GM12875 (cell line): Measurements from ENCODE around the gene TAF1B.

Experiments
- H3K4me3 ChIP-seq: one replicate; pipeline ENCODE4 v1.5.1; 2011; ENCODE audit warnings: low read depth, low read length, control low read depth
- CTCF ChIP-seq: IDR thresholded peaks from 2 replicates; pipeline ENCODE4 v1.5.1; 2011; ENCODE audit warnings: low read depth, mild to moderate bottlenecking, control low read depth, inconsistent platforms, low read length, moderate library complexity, borderline replicate concordance; ENCODE audit not compliant: insufficient read depth

Gene TAF1B

GRCh38 chr2:9809064-9809356, 34.3 kb upstream of the TAF1B start:
- H3K4me3 ChIP-seq: no peak overlapping the region
- no peak for TF ChIP-seq CTCF

- no peak for TF ChIP-seq CTCF
- no peak overlapping the region for H3K4me3 ChIP-seq
Measured at GRCh38 chr2:9809448-9810088, 33.7 kb upstream of the TAF1B start.

GRCh38 chr2:9811216-9811615, 32.1 kb upstream of the TAF1B start:
- TF ChIP-seq CTCF: no peak
- H3K4me3 ChIP-seq: no peak overlapping the region

GRCh38 chr2:9811679-9812511, 31.4 kb upstream of the TAF1B start:
- no peak overlapping the region for H3K4me3 ChIP-seq
- no peak for TF ChIP-seq CTCF

GRCh38 chr2:9812945-9813311, 30.3 kb upstream of the TAF1B start:
- H3K4me3 ChIP-seq: no peak overlapping the region
- TF ChIP-seq CTCF: no peak

GRCh38 chr2:9813312-9814128, 29.8 kb upstream of the TAF1B start:
- H3K4me3 ChIP-seq: no peak overlapping the region
- TF ChIP-seq CTCF: peak; percentile 97
